IPS DF 6.9 (cell line): ENCODE measurements around the gene CDH23.

Source experiments
- DNase-seq: peaks from one replicate; pipeline ENCODE4 v3.0.0-alpha.2; 2013; ENCODE audit warnings: low read depth, low spot score
- H3K27ac ChIP-seq: one replicate; pipeline ENCODE4 v1.5.1; 2013; ENCODE audit warnings: low read length, control low read depth
- H3K27me3 ChIP-seq: 2 replicates; pipeline ENCODE4 v1.6.1; 2013; ENCODE audit warnings: mild to moderate bottlenecking, low read length; ENCODE audit not compliant: control insufficient read depth, insufficient read depth
- H3K36me3 ChIP-seq: 2 replicates; pipeline ENCODE4 v1.6.1; 2013; ENCODE audit warnings: low read length; ENCODE audit not compliant: control insufficient read depth, insufficient read depth
- H3K4me1 ChIP-seq: 2 replicates; pipeline ENCODE4 v1.6.1; 2013; ENCODE audit warnings: low read length; ENCODE audit not compliant: control insufficient read depth, insufficient read depth
- H3K4me3 ChIP-seq: 2 replicates; pipeline ENCODE4 v1.5.1; 2013; ENCODE audit warnings: mild to moderate bottlenecking, low read length
- H3K9me3 ChIP-seq: 2 replicates; pipeline ENCODE4 v1.6.1; 2013; ENCODE audit warnings: low read length, inconsistent platforms; ENCODE audit not compliant: control insufficient read depth, insufficient read depth
- WGBS: extraction: QIAGEN DNeasy Blood & Tissue Kit; methylation state at CpG from one replicate; pipeline ENCODE4 v1.1.7; 2013; ENCODE audit warnings: mixed read lengths, missing lambda C conversion rate; ENCODE audit not compliant: insufficient read length, insufficient coverage; 5-methylcytosine and 5-hydroxymethylcytosine counted together

CDH23 gene

GRCh38 chr10:71727738-71728737 is 331.3 kb downstream of the CDH23 start:
- Histone ChIP-seq H3K27me3 (no peaks in the 10 kb centered on the region), H3K4me3 (no peak overlapping the region), H3K27ac (no peak overlapping the region), H3K4me1 (no peaks in the 10 kb centered on the region), H3K9me3 (no peaks in the 10 kb centered on the region), H3K36me3 (no peaks in the 10 kb centered on the region)
- no CpG with 5 or more reads among the region's 8 CpGs for WGBS
- DNase-seq = no peak

GRCh38 chr10:71729161-71729636 is 332.5 kb downstream of the CDH23 start:
- H3K36me3 ChIP-seq = no peaks in the 10 kb centered on the region
- no peak overlapping the region for H3K4me3 ChIP-seq
- no peak for DNase-seq
- H3K9me3 ChIP-seq = no peaks in the 10 kb centered on the region
- no CpG with 5 or more reads among the region's 10 CpGs for WGBS
- H3K27ac ChIP-seq = no peak overlapping the region
- H3K27me3 ChIP-seq = no peaks in the 10 kb centered on the region
- H3K4me1 ChIP-seq = no peaks in the 10 kb centered on the region

GRCh38 chr10:71731791-71732190 is 335.1 kb downstream of the CDH23 start:
- Histone ChIP-seq H3K4me1 (peaks cover 3% of the 10 kb centered on the region; the same call in 1 of the 2 replicates), H3K9me3 (no peaks in the 10 kb centered on the region), H3K27me3 (no peaks in the 10 kb centered on the region), H3K4me3 (no peak overlapping the region), H3K36me3 (no peaks in the 10 kb centered on the region), H3K27ac (no peak overlapping the region)
- DNase-seq = no peak
- no CpG with 5 or more reads among the region's 12 CpGs for WGBS

GRCh38 chr10:71734797-71735196 is 338.1 kb downstream of the CDH23 start:
- H3K9me3 ChIP-seq = no peaks in the 10 kb centered on the region
- no peaks in the 10 kb centered on the region for H3K36me3 ChIP-seq
- DNase-seq = no peak
- H3K27me3 ChIP-seq = no peaks in the 10 kb centered on the region
- H3K4me1 ChIP-seq = peaks cover 3% of the 10 kb centered on the region; the same call in 1 of the 2 replicates
- H3K4me3 ChIP-seq = no peak overlapping the region
- H3K27ac ChIP-seq = no peak overlapping the region
- no CpG with 5 or more reads among the region's 5 CpGs for WGBS

GRCh38 chr10:71735709-71736569 is 339.2 kb downstream of the CDH23 start:
- WGBS = no CpG with 5 or more reads among the region's 16 CpGs
- Histone ChIP-seq H3K27ac (no peak overlapping the region), H3K4me3 (no peak overlapping the region), H3K27me3 (no peaks in the 10 kb centered on the region), H3K9me3 (no peaks in the 10 kb centered on the region), H3K36me3 (no peaks in the 10 kb centered on the region), H3K4me1 (peaks cover 3% of the 10 kb centered on the region; the same call in 1 of the 2 replicates)
- DNase-seq = no peak

- no peak for DNase-seq
- peaks cover 3% of the 10 kb centered on the region; the same call in 1 of the 2 replicates for H3K4me1 ChIP-seq
- no peak overlapping the region for H3K27ac ChIP-seq
- no peak overlapping the region for H3K4me3 ChIP-seq
- WGBS = no CpG with 5 or more reads among the region's 2 CpGs
- no peaks in the 10 kb centered on the region for H3K27me3 ChIP-seq
- H3K36me3 ChIP-seq = no peaks in the 10 kb centered on the region
- H3K9me3 ChIP-seq = no peaks in the 10 kb centered on the region
These were observed 339.8 kb downstream of the CDH23 start for GRCh38 chr10:71736570-71736952.

GRCh38 chr10:71737001-71737833 is 340.5 kb downstream of the CDH23 start:
- peaks cover 3% of the 10 kb centered on the region; the same call in 1 of the 2 replicates for H3K4me1 ChIP-seq
- DNase-seq = no peak
- no CpG with 5 or more reads among the region's 12 CpGs for WGBS
- H3K27me3 ChIP-seq = no peaks in the 10 kb centered on the region
- no peak overlapping the region for H3K4me3 ChIP-seq
- no peaks in the 10 kb centered on the region for H3K9me3 ChIP-seq
- H3K36me3 ChIP-seq = no peaks in the 10 kb centered on the region
- H3K27ac ChIP-seq = no peak overlapping the region

GRCh38 chr10:71737834-71738197 is 341.1 kb downstream of the CDH23 start:
- Histone ChIP-seq H3K9me3 (no peaks in the 10 kb centered on the region), H3K27me3 (no peaks in the 10 kb centered on the region), H3K4me3 (no peak overlapping the region), H3K36me3 (no peaks in the 10 kb centered on the region), H3K27ac (no peak overlapping the region), H3K4me1 (peaks cover 3% of the 10 kb centered on the region; the same call in 1 of the 2 replicates)
- DNase-seq = no peak
- no CpG with 5 or more reads among the region's 3 CpGs for WGBS

GRCh38 chr10:71739358-71739900 is 342.7 kb downstream of the CDH23 start:
- no peak overlapping the region for H3K27ac ChIP-seq
- H3K27me3 ChIP-seq = no peaks in the 10 kb centered on the region
- H3K9me3 ChIP-seq = no peaks in the 10 kb centered on the region
- DNase-seq = no peak
- no peaks in the 10 kb centered on the region for H3K36me3 ChIP-seq
- no CpG with 5 or more reads among the region's 8 CpGs for WGBS
- H3K4me3 ChIP-seq = no peak overlapping the region
- peaks cover 3% of the 10 kb centered on the region; the same call in 1 of the 2 replicates for H3K4me1 ChIP-seq
